ENCODE data around the gene PGLYRP1. TPM values are rescaled to one million over a fixed set of nuclear protein-coding genes. Genes with fewer than 3 reads are reported as not detected.
A peak's percentile ranks its signal among the peaks of the same experiment; 100 is the strongest.

Gene PGLYRP1
- total RNA-seq, 1 experiment from 2014 or later, result not detected

GRCh38 chr19:45995715-45996385 is 27.0 kb downstream of the PGLYRP1 start:
- TSS peak; percentile 94 for BruUV-seq (replicated peaks)
- DNase-seq (ENCODE audit: low read depth, low spot score), result no peak
- TF ChIP-seq REST (IDR thresholded peaks at IDR 0.05; ENCODE audit: insufficient read depth in 1 of 2, low read depth in 2 of 2, low read length in 1 of 2), result no peak
- 0 out of 2 replicates have a peak, but pooled peaks have one; percentile 3 for TF ChIP-seq POLR2AphosphoS5 (IDR thresholded peaks at IDR 0.05; ENCODE audit: low read depth, low read length)
- in situ Hi-C loops (cut with HindIII; ENCODE audit: low pct_unique_long_range_greater_than_20kb, low sequenced_read_pairs), result no loop called here
- peaks cover 8% of the 10 kb centered on the region for H3K4me1 ChIP-seq (ENCODE audit: control insufficient read depth, insufficient read depth, low read length)
- ChIA-PET CTCF (no interaction called here), POLR2A (interaction anchor here (0.5 to 0.6 kb wide), 2 partner anchors 12 to 298 kb away, joined by 6 to 22 read pairs; no protein-coding TSS in a partner anchor)
- intact Hi-C loops (cut with micrococcal nuclease; ENCODE audit: unreplicated experiment), result no loop called here
- peaks cover 3% of the 10 kb centered on the region; the same call in 1 of the 2 replicates for H3K36me3 ChIP-seq (ENCODE audit: control insufficient read depth, insufficient read depth, low read length)
- no peaks in the 10 kb centered on the region for H3K27me3 ChIP-seq (ENCODE audit: control insufficient read depth, insufficient read depth, low read length)
- no peaks in the 10 kb centered on the region for H3K9me3 ChIP-seq (ENCODE audit: control insufficient read depth, insufficient read depth, low read depth, low read length)
- H3K27ac ChIP-seq (ENCODE audit: low read length), result peak overlapping the region; percentile 93
- no peak for ATAC-seq
- H3K4me3 ChIP-seq (ENCODE audit: low read depth in 2 of 2, low read length in 2 of 2), result peak overlapping the region; percentile 59 to 97

- peak; percentile 97 for DNase-seq (ENCODE audit: low read depth, low spot score)
- peak within 1 kb of the TSS; percentile 93 for H3K27ac ChIP-seq (ENCODE audit: low read length)
- ChIA-PET POLR2A (interaction anchor here (0.5 to 0.7 kb wide), 4 partner anchors 11 to 813 kb away, joined by 3 to 22 read pairs (median 4); no protein-coding TSS in a partner anchor), CTCF (no interaction called here)
- no peak for TF ChIP-seq REST (IDR thresholded peaks at IDR 0.05; ENCODE audit: insufficient read depth in 1 of 2, low read depth in 2 of 2, low read length in 1 of 2)
- TF ChIP-seq POLR2AphosphoS5 (IDR thresholded peaks at IDR 0.05; ENCODE audit: low read depth, low read length), result peak; percentile 75
- no peak for TF ChIP-seq TCF7L2 (IDR thresholded peaks at IDR 0.05; ENCODE audit: low read depth, low read length)
- TF ChIP-seq SIN3A (IDR thresholded peaks at IDR 0.05; ENCODE audit: borderline replicate concordance, insufficient read depth, low read depth, low read length), result no peak
- TF ChIP-seq CTCF (IDR thresholded peaks at IDR 0.05), result no peak
- H3K4me3 ChIP-seq (ENCODE audit: low read depth in 2 of 2, low read length in 2 of 2), result peak within 1 kb of the TSS; percentile 59 to 97
- no TSS peak for BruUV-seq (replicated peaks)
- peaks cover 8% of the 10 kb centered on the region for H3K4me1 ChIP-seq (ENCODE audit: control insufficient read depth, insufficient read depth, low read length)
- H3K9me3 ChIP-seq (ENCODE audit: control insufficient read depth, insufficient read depth, low read depth, low read length), result no peaks in the 10 kb centered on the region
- in situ Hi-C loops (cut with HindIII; ENCODE audit: low pct_unique_long_range_greater_than_20kb, low sequenced_read_pairs) (no loop called here), intact Hi-C loops (cut with micrococcal nuclease; ENCODE audit: unreplicated experiment) (no loop called here)
- ATAC-seq, result peak; percentile 99
- peaks cover 3% of the 10 kb centered on the region; the same call in 1 of the 2 replicates for H3K36me3 ChIP-seq (ENCODE audit: control insufficient read depth, insufficient read depth, low read length)
- no peaks in the 10 kb centered on the region for H3K27me3 ChIP-seq (ENCODE audit: control insufficient read depth, insufficient read depth, low read length)
Observed at GRCh38 chr19:45994998-45995714, 27.7 kb downstream of the PGLYRP1 start, which contains the start of gene CCDC61. Gene CCDC61 (plus strand): TSS chr19:45995467. CDS start chr19:46003019, 7,552 bp downstream.
